Activated T-cell treated with anti-CD3 and anti-CD28 coated beads, Interleukin-2, amount 50 U/mL, for 4 hours (primary cell): ENCODE measurements around the gene BCHE. TPM values are rescaled to one million over a fixed set of nuclear protein-coding genes. Genes with fewer than 3 reads are reported as not detected.

Experiments used
- ATAC-seq, 2 donors: fragments of 200-7000 bp; cut with Tn5 transposase; one replicate each; pipeline ENCODE4 v1.10.0; 2021
- DNase-seq: peaks from one replicate; pipeline ENCODE4 v3.0.0-alpha.2; 2020
- H3K27me3 Mint-ChIP-seq: one replicate; pipeline ENCODE4 v1.8.0; 2021; ENCODE audit warnings: low read depth, mixed read lengths
- H3K36me3 Mint-ChIP-seq: one replicate; pipeline ENCODE4 v1.8.0; 2022; ENCODE audit warnings: mixed read lengths; ENCODE audit not compliant: insufficient read depth
- H3K4me1 Mint-ChIP-seq: one replicate; pipeline ENCODE4 v1.8.0; 2021; ENCODE audit warnings: low read depth, mixed read lengths
- H3K4me3 Mint-ChIP-seq: one replicate; pipeline ENCODE4 v1.8.0; 2021; ENCODE audit warnings: mild to moderate bottlenecking, moderate library complexity, mixed read lengths
- H3K9me3 Mint-ChIP-seq: one replicate; pipeline ENCODE4 v1.8.0; 2021; ENCODE audit warnings: mixed read lengths
- total RNA-seq, 3 donors: library from RNA; stranded (reverse); gene quantifications; one replicate each; pipeline ENCODE4 v1.2.1, GENCODE V29; 2021

Gene BCHE
- total RNA-seq, 3 donors from 2014 or later = not detected

DNA sequence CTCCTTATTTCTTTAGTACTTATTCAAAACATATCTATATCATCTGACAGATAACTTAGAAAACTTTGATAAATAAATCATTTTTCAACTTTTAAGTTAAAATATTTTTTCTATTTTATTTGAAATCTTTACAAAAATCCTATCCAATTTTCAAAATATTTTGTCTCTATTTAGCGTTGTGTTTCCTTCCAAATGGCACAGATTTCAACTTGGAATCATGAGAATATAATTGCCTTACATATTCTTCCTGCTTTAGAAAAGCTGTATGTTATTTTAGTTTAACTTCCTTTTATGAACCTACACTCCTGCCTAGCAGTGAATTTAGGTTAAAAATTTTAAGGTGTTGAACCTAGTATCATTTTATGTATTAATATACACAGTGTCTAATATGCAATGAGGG, 38.2 kb downstream of the BCHE start:
- no peaks in the 10 kb centered on the region for H3K36me3 Mint-ChIP-seq
- no peak overlapping the region for H3K4me3 Mint-ChIP-seq
- H3K27me3 Mint-ChIP-seq = no peaks in the 10 kb centered on the region
- DNase-seq (no peak), ATAC-seq (no peak)
- peaks cover 9% of the 10 kb centered on the region for H3K9me3 Mint-ChIP-seq
- no peaks in the 10 kb centered on the region for H3K4me1 Mint-ChIP-seq

DNA sequence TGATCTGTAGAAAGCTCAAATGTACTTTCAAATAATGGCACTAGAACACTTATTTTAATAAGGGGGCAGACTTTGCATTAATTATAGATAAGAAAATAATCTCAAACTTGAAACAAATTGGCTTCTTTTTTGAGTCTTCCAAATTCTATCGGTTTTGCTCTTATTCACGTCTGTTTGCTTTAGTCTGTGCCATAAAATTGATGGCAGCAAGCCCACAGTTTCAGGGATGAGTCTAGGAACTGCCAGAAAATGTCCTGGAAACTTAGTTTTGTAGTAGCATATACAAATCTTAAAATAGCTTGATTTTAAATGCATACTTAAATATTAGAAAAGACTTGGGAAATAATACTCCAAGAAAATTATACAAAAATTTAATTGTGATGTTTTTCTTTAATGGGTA, 39.7 kb downstream of the BCHE start:
- no peak overlapping the region for H3K4me3 Mint-ChIP-seq
- H3K9me3 Mint-ChIP-seq = peaks cover 9% of the 10 kb centered on the region
- DNase-seq (no peak), ATAC-seq (no peak)
- no peaks in the 10 kb centered on the region for H3K36me3 Mint-ChIP-seq
- H3K27me3 Mint-ChIP-seq = no peaks in the 10 kb centered on the region
- H3K4me1 Mint-ChIP-seq = no peaks in the 10 kb centered on the region

DNA sequence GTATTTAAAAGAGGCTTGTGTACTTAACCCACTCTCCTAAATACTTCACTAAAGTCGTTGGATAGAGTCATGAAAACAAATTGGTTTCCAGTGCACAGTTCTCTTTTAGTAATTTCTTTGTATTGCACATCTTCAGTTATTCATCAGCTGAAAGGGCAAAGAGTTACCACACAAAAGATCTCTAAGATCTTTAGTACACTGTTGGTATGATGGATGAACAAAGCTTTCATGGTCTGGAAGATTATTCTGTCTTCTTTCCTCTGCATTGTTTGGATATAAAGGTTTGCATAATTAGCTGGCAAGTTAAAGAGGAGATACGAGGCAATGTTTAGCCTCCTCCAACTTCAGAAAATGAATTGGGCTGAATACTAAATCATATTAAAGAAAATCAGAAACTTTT, 40.5 kb downstream of the BCHE start:
- Mint-ChIP-seq H3K36me3 (no peaks in the 10 kb centered on the region), H3K4me1 (no peaks in the 10 kb centered on the region), H3K27me3 (no peaks in the 10 kb centered on the region), H3K9me3 (peaks cover 3% of the 10 kb centered on the region), H3K4me3 (no peak overlapping the region)
- no peak for DNase-seq
- no peak for ATAC-seq

DNA sequence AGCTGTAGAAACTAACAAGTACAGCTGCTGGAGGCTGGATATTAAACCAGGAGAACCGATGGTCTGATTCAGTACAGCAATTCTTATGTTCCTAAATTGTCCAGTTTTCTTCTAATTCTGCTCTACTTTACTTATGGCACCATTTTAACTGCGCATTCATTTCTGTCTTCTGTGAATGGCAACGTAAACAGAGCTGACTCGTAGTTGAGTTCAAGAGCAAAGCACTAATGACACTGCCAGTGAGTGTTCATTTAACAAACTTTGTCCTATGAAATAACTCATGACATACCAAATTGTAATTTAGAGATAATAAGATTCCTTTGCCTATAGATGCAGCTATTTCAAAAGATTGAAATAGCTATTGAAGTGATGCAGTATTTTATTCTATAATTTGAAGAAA, 48.7 kb downstream of the BCHE start:
- DNase-seq = no peak
- H3K27me3 Mint-ChIP-seq = no peaks in the 10 kb centered on the region
- no peaks in the 10 kb centered on the region for H3K36me3 Mint-ChIP-seq
- ATAC-seq = no peak
- peaks cover 9% of the 10 kb centered on the region for H3K9me3 Mint-ChIP-seq
- no peak overlapping the region for H3K4me3 Mint-ChIP-seq
- H3K4me1 Mint-ChIP-seq = no peaks in the 10 kb centered on the region

DNA sequence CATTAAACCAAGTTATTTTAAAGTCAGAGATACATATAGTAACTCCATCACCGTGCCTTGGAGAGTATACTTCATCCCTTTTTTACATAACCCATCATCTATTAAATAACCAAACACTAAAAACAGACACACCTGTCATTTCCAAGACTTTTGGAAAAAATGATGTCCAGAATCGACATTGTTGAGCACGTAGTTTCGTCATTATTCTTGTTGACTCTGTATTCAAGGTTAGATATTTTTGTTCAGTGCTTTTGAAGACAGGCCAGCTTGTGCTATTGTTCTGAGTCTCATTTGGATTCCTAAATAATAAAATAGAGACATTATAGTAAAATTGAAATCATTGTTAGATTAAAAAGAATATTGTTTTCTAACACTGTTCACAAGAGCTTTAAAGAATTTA, 51.2 kb downstream of the BCHE start:
- H3K9me3 Mint-ChIP-seq = peaks cover 13% of the 10 kb centered on the region
- ATAC-seq = no peak
- H3K36me3 Mint-ChIP-seq = no peaks in the 10 kb centered on the region

DNA sequence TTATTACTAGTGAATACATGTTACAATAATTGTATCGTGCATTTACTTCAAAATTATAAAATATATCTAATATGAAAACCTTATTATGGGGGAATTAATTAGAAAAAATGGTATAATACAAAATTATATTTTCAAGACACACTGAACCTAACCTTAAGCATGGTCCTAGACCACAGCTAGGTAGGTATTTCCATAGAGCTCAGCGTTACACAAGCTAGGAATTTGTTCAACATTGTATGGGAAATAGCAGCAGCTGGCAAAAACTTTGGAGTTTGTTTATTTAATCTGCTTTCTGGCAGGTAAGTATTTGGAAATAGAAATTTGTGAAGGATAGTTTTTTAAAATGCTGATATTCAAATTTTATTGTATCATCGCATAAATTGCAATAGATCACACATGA, 52.9 kb downstream of the BCHE start:
- H3K9me3 Mint-ChIP-seq = peaks cover 9% of the 10 kb centered on the region
- ATAC-seq (no peak), DNase-seq (no peak)
- H3K36me3 Mint-ChIP-seq = no peaks in the 10 kb centered on the region
- H3K4me1 Mint-ChIP-seq = no peaks in the 10 kb centered on the region
- no peak overlapping the region for H3K4me3 Mint-ChIP-seq
- H3K27me3 Mint-ChIP-seq = no peaks in the 10 kb centered on the region

More for the DNA sequence above, 51.2 kb downstream of the BCHE start:
- DNase-seq = no peak
- H3K4me1 Mint-ChIP-seq = no peaks in the 10 kb centered on the region
- no peaks in the 10 kb centered on the region for H3K27me3 Mint-ChIP-seq
- H3K4me3 Mint-ChIP-seq = no peak overlapping the region

DNA sequence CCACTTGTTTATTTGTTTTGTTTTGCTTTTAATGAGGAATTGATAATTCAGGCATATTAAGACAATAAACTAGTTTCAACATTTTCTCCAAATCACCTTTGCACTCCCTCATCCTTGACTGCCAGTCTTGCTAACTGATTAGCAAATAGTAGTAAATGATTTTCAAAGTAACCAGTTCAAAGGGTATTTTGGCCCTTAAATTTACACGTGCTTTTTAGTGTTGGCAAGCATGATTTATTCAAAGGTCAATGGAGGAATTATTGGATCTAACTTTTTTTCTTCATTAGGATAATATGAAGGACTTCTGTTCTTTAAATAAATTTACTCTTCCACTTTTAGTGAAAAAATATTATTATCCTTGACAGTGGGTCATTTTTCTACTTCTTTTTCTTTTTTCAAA, 53.8 kb downstream of the BCHE start:
- DNase-seq (no peak), ATAC-seq (no peak)
- H3K27me3 Mint-ChIP-seq = no peaks in the 10 kb centered on the region
- H3K36me3 Mint-ChIP-seq = no peaks in the 10 kb centered on the region
- no peaks in the 10 kb centered on the region for H3K4me1 Mint-ChIP-seq
- H3K4me3 Mint-ChIP-seq = no peak overlapping the region
- peaks cover 9% of the 10 kb centered on the region for H3K9me3 Mint-ChIP-seq

DNA sequence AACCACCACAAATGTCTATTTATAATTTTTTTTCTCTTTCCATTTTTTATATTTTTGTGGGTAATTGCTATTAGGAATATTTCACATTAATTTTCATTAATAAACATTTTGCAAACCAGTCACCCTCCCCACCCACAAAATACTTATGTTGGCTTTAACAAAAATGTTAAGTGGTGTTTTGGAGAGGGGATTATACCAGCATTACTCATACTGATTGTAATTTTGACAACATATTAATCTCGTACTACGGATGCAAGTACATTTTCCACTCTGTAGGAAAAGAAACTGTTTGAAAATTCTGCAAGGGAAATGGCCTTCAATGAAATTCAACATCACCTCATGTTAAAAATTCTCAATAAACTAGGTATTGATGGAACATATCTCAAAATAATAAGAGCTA, 58.3 kb downstream of the BCHE start:
- Mint-ChIP-seq H3K27me3 (no peaks in the 10 kb centered on the region), H3K36me3 (no peaks in the 10 kb centered on the region), H3K4me1 (no peaks in the 10 kb centered on the region), H3K4me3 (no peak overlapping the region), H3K9me3 (peaks cover 9% of the 10 kb centered on the region)
- DNase-seq = no peak
- ATAC-seq = no peak

DNA sequence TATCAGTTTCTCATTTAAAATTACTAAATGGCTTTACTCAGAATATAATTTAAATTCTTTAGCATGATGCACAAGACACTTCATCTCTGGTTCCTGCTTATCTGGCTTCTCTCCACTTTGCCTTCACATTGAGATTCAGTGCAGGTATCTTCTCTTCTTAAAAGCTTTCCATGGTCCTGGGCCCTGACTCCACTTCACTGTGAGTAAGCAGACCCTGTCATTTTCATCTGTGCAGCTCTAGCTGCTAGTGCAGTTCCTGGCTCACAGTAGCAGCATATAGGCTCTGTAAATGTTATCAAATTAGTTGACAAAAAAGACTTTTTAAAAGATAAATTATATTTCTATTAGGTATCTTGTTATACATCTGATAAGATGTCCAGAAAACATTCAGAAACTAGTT, 58.8 kb downstream of the BCHE start:
- H3K9me3 Mint-ChIP-seq = peaks cover 9% of the 10 kb centered on the region
- no peaks in the 10 kb centered on the region for H3K27me3 Mint-ChIP-seq
- ATAC-seq = no peak
- DNase-seq = no peak
- no peaks in the 10 kb centered on the region for H3K4me1 Mint-ChIP-seq
- no peaks in the 10 kb centered on the region for H3K36me3 Mint-ChIP-seq
- no peak overlapping the region for H3K4me3 Mint-ChIP-seq

DNA sequence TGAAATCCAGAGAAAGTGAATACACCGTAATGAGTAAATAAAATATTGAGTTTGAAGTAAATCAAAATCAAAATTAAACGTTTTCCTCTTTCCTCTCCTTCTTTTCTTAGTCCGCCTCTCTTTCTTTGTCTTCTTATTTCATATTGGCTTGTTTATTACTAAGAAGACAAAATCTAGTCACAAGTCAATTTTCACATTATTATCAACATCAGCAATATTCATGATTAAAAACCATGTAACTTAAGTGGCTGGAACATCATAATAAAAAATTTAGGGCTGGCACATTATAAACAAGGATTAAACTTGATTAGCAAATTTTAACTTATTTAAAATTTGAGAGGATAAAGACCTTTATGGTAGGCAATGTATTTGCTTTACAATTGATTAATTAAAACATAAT, 61.4 kb downstream of the BCHE start:
- no peaks in the 10 kb centered on the region for H3K4me1 Mint-ChIP-seq
- H3K27me3 Mint-ChIP-seq = no peaks in the 10 kb centered on the region
- DNase-seq (no peak), ATAC-seq (no peak)
- H3K4me3 Mint-ChIP-seq = no peak overlapping the region
- peaks cover 3% of the 10 kb centered on the region for H3K9me3 Mint-ChIP-seq
- H3K36me3 Mint-ChIP-seq = no peaks in the 10 kb centered on the region

DNA sequence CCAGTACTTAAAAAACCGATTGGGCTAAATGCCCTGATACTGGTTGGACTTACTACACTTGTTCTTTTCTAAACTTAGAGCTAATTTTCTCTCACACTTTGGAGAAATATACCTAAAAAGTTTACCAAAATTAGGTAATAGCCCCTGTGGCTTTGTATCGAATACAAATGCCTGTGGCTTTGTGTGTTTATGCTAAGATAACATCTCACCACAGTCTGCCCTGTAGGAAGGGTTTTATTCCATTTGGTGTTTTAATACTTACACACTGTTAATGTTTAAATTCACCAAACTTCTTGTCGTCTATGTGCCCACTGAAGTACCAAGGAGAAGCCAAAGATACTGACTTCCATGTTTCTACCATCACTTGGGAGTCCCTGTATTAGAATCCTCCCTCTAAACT, 66.4 kb downstream of the BCHE start:
- Mint-ChIP-seq H3K4me3 (no peak overlapping the region), H3K9me3 (peaks cover 12% of the 10 kb centered on the region), H3K27me3 (no peaks in the 10 kb centered on the region), H3K36me3 (no peaks in the 10 kb centered on the region), H3K4me1 (no peaks in the 10 kb centered on the region)
- ATAC-seq = no peak
- no peak for DNase-seq

DNA sequence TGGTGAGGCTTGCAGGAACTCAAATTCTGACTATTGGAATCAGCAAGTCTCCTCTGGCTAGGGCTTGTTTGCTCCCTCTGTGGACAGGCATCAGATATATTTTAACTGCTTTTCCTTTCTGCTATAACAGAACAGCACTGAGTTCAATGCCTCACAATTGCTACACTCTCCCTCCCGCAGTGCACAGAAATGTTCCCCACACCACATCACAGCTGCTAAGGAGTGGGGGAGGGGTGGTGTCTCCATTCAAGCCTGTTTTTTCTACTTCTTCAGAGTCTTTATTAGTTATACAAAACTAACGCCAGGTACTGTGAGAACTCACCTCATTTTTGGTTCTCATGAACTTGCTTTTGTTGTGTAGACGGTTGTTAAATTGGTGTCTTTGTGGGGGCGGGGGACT, 68.5 kb downstream of the BCHE start:
- Mint-ChIP-seq H3K4me3 (no peak overlapping the region), H3K4me1 (no peaks in the 10 kb centered on the region), H3K36me3 (no peaks in the 10 kb centered on the region), H3K9me3 (peaks cover 28% of the 10 kb centered on the region), H3K27me3 (no peaks in the 10 kb centered on the region)
- DNase-seq (no peak), ATAC-seq (no peak)

DNA sequence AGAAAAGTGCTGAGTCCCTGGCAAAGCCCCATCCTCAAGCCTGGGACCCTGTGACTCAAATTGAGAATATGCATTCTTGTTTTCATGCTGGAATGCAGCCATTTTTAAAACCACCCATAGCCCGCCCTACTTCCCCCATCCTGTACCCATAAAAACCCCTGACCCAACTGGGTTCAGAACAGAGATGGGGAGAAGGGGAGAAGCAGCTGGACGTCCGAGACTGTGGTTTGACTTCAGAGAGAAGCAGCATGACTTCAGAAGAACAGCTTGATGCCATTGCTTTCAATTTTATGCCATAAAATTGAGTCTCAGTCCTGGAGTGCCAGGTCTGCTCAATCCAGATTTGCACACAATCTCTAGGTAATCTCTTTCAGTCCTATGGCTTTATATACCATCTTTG, 78.2 kb downstream of the BCHE start:
- Mint-ChIP-seq H3K27me3 (no peaks in the 10 kb centered on the region), H3K36me3 (no peaks in the 10 kb centered on the region), H3K9me3 (peaks cover 14% of the 10 kb centered on the region), H3K4me1 (no peaks in the 10 kb centered on the region), H3K4me3 (no peak overlapping the region)
- DNase-seq (no peak), ATAC-seq (no peak)

DNA sequence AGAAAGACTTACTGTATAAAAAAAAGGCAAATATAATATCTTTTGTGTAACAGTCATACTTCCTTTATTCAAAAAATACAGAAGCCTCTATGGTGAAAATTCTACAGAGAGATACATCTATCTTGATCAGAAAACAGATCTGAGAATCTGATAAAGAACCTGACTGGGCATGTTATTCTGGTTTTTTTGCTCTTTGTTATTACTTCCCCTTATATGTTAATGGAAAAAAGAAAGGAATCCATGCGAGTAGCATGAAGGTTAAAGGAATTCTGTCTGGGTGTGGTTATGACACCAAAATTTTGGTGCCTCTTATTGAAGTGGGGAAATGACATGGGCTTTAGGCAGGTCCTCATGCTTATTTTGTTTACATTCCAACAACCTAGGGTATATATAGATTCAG, 81.7 kb downstream of the BCHE start:
- Mint-ChIP-seq H3K4me3 (no peak overlapping the region), H3K9me3 (peaks cover 13% of the 10 kb centered on the region), H3K36me3 (no peaks in the 10 kb centered on the region), H3K27me3 (no peaks in the 10 kb centered on the region), H3K4me1 (no peaks in the 10 kb centered on the region)
- DNase-seq (no peak), ATAC-seq (no peak)

DNA sequence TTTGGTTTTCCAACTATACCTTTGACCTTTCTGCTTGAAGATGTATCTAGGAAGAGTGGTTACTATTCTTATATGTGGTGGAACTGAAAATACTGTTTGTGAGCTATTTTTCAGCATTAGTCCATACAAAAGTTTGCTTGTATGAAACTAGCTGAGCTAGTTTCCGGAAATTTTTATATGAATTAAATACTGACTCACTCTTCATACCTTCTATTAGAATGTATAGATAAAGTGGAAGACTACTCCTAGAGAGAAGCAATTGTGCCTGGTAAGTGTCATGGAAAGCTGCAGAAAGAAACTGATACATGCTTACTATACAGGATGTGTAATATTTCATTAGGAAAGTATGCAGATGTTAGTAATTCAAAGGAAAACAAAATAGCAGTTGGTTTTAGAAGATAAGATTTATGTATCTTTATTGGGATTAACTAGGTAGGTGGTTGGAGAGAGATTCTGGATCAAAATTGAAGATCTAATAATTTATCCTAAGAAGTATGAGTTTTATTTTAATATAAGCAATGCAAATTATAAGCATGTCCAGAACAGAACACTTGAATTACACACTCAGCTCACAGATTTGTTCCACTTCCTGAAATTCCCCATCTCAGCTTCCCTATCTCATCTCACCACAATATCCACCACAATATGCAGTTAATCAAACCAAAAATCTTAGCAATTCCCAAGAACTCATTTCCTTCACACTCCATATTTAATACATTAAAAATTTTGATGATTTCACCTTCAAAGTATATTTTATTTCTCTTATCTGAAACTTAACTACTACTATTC, 82.8 kb downstream of the BCHE start:
- DNase-seq = no peak
- Mint-ChIP-seq H3K9me3 (peaks cover 9% of the 10 kb centered on the region), H3K4me1 (no peaks in the 10 kb centered on the region), H3K4me3 (no peak overlapping the region), H3K36me3 (no peaks in the 10 kb centered on the region), H3K27me3 (no peaks in the 10 kb centered on the region)
- ATAC-seq = no peak

DNA sequence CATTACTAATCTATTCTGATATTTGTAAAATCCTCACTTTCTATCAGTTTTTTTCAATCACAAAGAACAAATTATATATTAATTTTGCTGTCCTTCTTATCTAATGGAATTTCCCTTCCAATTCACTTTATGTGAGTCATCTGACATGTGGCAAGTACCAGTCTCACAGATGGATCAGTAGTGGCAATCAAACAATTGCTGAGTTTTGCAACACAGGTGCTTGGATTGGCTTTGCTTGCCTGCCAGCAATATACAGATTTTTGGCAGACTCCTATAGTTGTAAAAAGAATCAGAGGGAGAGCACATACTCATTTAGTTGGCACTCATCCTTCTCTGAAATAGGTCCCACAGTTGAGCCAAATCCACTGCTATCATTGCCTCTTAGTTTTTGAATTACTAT, 83.7 kb downstream of the BCHE start:
- peaks cover 9% of the 10 kb centered on the region for H3K9me3 Mint-ChIP-seq
- ATAC-seq = no peak
- no peaks in the 10 kb centered on the region for H3K27me3 Mint-ChIP-seq
- no peak overlapping the region for H3K4me3 Mint-ChIP-seq
- H3K36me3 Mint-ChIP-seq = no peaks in the 10 kb centered on the region
- H3K4me1 Mint-ChIP-seq = no peaks in the 10 kb centered on the region
- DNase-seq = no peak
